Liver (tissue), 3 donors: ENCODE data around the gene OR4M1.

Source experiments
- EGR1 ChIP-seq, 2 donors: IDR thresholded peaks; 2 replicates each; pipeline ENCODE4 v1.6.1; 2016 to 2018; ENCODE audit warnings: antibody characterized with exemption in 2 of 2, low read depth in 2 of 2
- GABPA ChIP-seq, 2 donors: IDR thresholded peaks in 1 of 2; conservative IDR thresholded peaks in 1 of 2; 2 replicates each; pipeline ENCODE4 v1.6.1; 2016; ENCODE audit warnings: antibody characterized with exemption in 2 of 2, mild to moderate bottlenecking in 1 of 2, moderate library complexity in 1 of 2
- HNF4G ChIP-seq: IDR thresholded peaks from 2 replicates; pipeline ENCODE4 v1.6.1; 2016; ENCODE audit warnings: antibody characterized with exemption
- NR2F2 ChIP-seq: IDR thresholded peaks from 2 replicates; pipeline ENCODE4 v1.6.1; 2016; ENCODE audit warnings: antibody characterized with exemption
- RAD21 ChIP-seq, 2 donors: IDR thresholded peaks; 2 replicates each; pipeline ENCODE4 v1.6.1; 2016; ENCODE audit warnings: antibody characterized with exemption in 2 of 2, mild to moderate bottlenecking in 2 of 2
- RXRA ChIP-seq, 2 donors: IDR thresholded peaks; 2 replicates each; pipeline ENCODE4 v1.6.1; 2017 to 2018; ENCODE audit warnings: antibody characterized with exemption in 2 of 2, mild to moderate bottlenecking in 1 of 2
- SP1 ChIP-seq: IDR thresholded peaks from 2 replicates; pipeline ENCODE4 v1.6.1; 2018; ENCODE audit warnings: antibody characterized with exemption, mild to moderate bottlenecking
- YY1 ChIP-seq: IDR thresholded peaks from 2 replicates; pipeline ENCODE4 v1.6.1; 2016; ENCODE audit warnings: antibody characterized with exemption, mild to moderate bottlenecking
- TF ChIP-seq, protein P1 (sequence below): fragments of 150-350 bp; IDR thresholded peaks from 2 replicates; pipeline ENCODE4 v1.5.1; 2017; ENCODE audit warnings: improper control_type of control experiment, low read depth, low read length; ENCODE audit not compliant: missing input control
- TF ChIP-seq, protein P2 (sequence below): IDR thresholded peaks from 2 replicates; pipeline ENCODE4 v1.6.1; 2016; ENCODE audit warnings: antibody characterized with exemption, mild to moderate bottlenecking
- TF ChIP-seq, protein P3 (sequence below): IDR thresholded peaks from 2 replicates; pipeline ENCODE4 v1.6.1; 2016; ENCODE audit warnings: antibody characterized with exemption
- TF ChIP-seq, protein P4 (sequence below): IDR thresholded peaks from 2 replicates; pipeline ENCODE4 v1.6.1; 2016; ENCODE audit warnings: antibody characterized with exemption
- donor health status: healthy.
- donor health status: healthy.

- TF ChIP-seq, protein P1, sequence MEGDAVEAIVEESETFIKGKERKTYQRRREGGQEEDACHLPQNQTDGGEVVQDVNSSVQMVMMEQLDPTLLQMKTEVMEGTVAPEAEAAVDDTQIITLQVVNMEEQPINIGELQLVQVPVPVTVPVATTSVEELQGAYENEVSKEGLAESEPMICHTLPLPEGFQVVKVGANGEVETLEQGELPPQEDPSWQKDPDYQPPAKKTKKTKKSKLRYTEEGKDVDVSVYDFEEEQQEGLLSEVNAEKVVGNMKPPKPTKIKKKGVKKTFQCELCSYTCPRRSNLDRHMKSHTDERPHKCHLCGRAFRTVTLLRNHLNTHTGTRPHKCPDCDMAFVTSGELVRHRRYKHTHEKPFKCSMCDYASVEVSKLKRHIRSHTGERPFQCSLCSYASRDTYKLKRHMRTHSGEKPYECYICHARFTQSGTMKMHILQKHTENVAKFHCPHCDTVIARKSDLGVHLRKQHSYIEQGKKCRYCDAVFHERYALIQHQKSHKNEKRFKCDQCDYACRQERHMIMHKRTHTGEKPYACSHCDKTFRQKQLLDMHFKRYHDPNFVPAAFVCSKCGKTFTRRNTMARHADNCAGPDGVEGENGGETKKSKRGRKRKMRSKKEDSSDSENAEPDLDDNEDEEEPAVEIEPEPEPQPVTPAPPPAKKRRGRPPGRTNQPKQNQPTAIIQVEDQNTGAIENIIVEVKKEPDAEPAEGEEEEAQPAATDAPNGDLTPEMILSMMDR, result no peak
- no peak for TF ChIP-seq EGR1 (IDR thresholded peaks at IDR 0.05; ENCODE audit: low read depth in 2 of 2)
- TF ChIP-seq SP1, result no peak
- no peak for TF ChIP-seq RAD21 (IDR thresholded peaks at IDR 0.05)
- TF ChIP-seq, protein P2, sequence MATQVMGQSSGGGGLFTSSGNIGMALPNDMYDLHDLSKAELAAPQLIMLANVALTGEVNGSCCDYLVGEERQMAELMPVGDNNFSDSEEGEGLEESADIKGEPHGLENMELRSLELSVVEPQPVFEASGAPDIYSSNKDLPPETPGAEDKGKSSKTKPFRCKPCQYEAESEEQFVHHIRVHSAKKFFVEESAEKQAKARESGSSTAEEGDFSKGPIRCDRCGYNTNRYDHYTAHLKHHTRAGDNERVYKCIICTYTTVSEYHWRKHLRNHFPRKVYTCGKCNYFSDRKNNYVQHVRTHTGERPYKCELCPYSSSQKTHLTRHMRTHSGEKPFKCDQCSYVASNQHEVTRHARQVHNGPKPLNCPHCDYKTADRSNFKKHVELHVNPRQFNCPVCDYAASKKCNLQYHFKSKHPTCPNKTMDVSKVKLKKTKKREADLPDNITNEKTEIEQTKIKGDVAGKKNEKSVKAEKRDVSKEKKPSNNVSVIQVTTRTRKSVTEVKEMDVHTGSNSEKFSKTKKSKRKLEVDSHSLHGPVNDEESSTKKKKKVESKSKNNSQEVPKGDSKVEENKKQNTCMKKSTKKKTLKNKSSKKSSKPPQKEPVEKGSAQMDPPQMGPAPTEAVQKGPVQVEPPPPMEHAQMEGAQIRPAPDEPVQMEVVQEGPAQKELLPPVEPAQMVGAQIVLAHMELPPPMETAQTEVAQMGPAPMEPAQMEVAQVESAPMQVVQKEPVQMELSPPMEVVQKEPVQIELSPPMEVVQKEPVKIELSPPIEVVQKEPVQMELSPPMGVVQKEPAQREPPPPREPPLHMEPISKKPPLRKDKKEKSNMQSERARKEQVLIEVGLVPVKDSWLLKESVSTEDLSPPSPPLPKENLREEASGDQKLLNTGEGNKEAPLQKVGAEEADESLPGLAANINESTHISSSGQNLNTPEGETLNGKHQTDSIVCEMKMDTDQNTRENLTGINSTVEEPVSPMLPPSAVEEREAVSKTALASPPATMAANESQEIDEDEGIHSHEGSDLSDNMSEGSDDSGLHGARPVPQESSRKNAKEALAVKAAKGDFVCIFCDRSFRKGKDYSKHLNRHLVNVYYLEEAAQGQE, result no peak
- TF ChIP-seq NR2F2, result no peak
- TF ChIP-seq, protein P3, sequence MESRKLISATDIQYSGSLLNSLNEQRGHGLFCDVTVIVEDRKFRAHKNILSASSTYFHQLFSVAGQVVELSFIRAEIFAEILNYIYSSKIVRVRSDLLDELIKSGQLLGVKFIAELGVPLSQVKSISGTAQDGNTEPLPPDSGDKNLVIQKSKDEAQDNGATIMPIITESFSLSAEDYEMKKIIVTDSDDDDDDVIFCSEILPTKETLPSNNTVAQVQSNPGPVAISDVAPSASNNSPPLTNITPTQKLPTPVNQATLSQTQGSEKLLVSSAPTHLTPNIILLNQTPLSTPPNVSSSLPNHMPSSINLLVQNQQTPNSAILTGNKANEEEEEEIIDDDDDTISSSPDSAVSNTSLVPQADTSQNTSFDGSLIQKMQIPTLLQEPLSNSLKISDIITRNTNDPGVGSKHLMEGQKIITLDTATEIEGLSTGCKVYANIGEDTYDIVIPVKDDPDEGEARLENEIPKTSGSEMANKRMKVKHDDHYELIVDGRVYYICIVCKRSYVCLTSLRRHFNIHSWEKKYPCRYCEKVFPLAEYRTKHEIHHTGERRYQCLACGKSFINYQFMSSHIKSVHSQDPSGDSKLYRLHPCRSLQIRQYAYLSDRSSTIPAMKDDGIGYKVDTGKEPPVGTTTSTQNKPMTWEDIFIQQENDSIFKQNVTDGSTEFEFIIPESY, result no peak
- TF ChIP-seq GABPA (IDR thresholded peaks at IDR 0.05 in 1 of 2, conservative IDR thresholded peaks at IDR 0.05 in 1 of 2), result no peak
- no peak for TF ChIP-seq RXRA (IDR thresholded peaks at IDR 0.05)
- TF ChIP-seq HNF4G, result no peak
- TF ChIP-seq, protein P4, sequence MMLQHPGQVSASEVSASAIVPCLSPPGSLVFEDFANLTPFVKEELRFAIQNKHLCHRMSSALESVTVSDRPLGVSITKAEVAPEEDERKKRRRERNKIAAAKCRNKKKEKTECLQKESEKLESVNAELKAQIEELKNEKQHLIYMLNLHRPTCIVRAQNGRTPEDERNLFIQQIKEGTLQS, result no peak
- TF ChIP-seq YY1, result no peak
These were observed 2.3 kb downstream of the OR4M1 start for GRCh38 chr14:19775587-19775986.
